K562 (cell line): Measurements from ENCODE around the gene GRAMD2B. TPM values are rescaled to one million over a fixed set of nuclear protein-coding genes. Genes with fewer than 3 reads are reported as not detected.

Experiments used
- ARID1B ChIP-seq: fragments of 450-650 bp; IDR thresholded peaks from 2 replicates; pipeline ENCODE4 v1.6.1; 2016; ENCODE audit warnings: antibody characterized with exemption, mild to moderate bottlenecking, inconsistent platforms
- C11orf30 ChIP-seq: fragments of 450-650 bp; IDR thresholded peaks from 2 replicates; pipeline ENCODE4 v1.6.1; 2016; ENCODE audit warnings: low read depth, mild to moderate bottlenecking
- CBFA2T3 ChIP-seq: fragments of 450-650 bp; IDR thresholded peaks from 2 replicates; pipeline ENCODE4 v1.6.1; 2017
- CREB3 ChIP-seq: fragments of 450-650 bp; conservative IDR thresholded peaks from 2 replicates; pipeline ENCODE4 v1.6.1; 2016; ENCODE audit warnings: missing genetic modification characterization, low read depth, mild to moderate bottlenecking, missing compliant biosample characterization, moderate library complexity
- HDAC1 ChIP-seq, 2 experiments: fragments of 450-650 bp; IDR thresholded peaks; 2 replicates each; pipeline ENCODE4 v1.6.1; 2016 to 2017; ENCODE audit warnings: inconsistent platforms in 1 of 2, mild to moderate bottlenecking in 1 of 2, moderate library complexity in 1 of 2
- KLF16 ChIP-seq: IDR thresholded peaks from 2 replicates; pipeline ENCODE4 v1.6.1; 2016; ENCODE audit warnings: antibody characterized with exemption
- PKNOX1 ChIP-seq: fragments of 450-650 bp; IDR thresholded peaks from 2 replicates; pipeline ENCODE4 v1.6.1; 2016
- RBM34 ChIP-seq: fragments of 200-400 bp; formaldehyde crosslinking; IDR thresholded peaks from 2 replicates; pipeline ENCODE4 v1.6.1; 2018; ENCODE audit warnings: low read length, borderline replicate concordance; ENCODE audit not compliant: insufficient read depth
- SIX5 ChIP-seq, 2 experiments: IDR thresholded peaks; 2 replicates each; pipeline ENCODE4 v1.6.1; 2011; ENCODE audit warnings: low read length in 2 of 2, borderline replicate concordance in 1 of 2, low read depth in 1 of 2, mild to moderate bottlenecking in 1 of 2, moderate library complexity in 1 of 2; ENCODE audit not compliant: insufficient read depth in 1 of 2
- TCF7 ChIP-seq: sonication (generic); IDR thresholded peaks from 2 replicates; pipeline ENCODE4 v1.6.1; 2016; ENCODE audit warnings: antibody characterized with exemption, borderline replicate concordance
- TRIM28 ChIP-seq: fragments of 450-650 bp; IDR thresholded peaks from 2 replicates; pipeline ENCODE4 v1.6.1; 2017
- ZMIZ1 ChIP-seq, 2 experiments: fragments of 150-350 bp in 1 of 2; IDR thresholded peaks; 2 replicates each; pipeline ENCODE4 v1.6.1; 2012 to 2016; ENCODE audit warnings: low read depth in 2 of 2, low read length in 2 of 2, mild to moderate bottlenecking in 1 of 2, moderate library complexity in 1 of 2
- ZNF143 ChIP-seq: sonication (generic); formaldehyde crosslinking; IDR thresholded peaks from 2 replicates; pipeline ENCODE4 v1.9.0; 2022; ENCODE audit warnings: mild to moderate bottlenecking, missing genetic modification reagents
- ZNF316 ChIP-seq: fragments of 450-650 bp; IDR thresholded peaks from 2 replicates; pipeline ENCODE4 v1.6.1; 2016
- ZNF384 ChIP-seq: IDR thresholded peaks from 2 replicates; pipeline ENCODE4 v1.6.1; 2012; ENCODE audit warnings: low read depth, low read length, improper control_type of control experiment
- ZNF408 ChIP-seq: fragments of 250-450 bp; sonication (Bioruptor Pico); IDR thresholded peaks from 2 replicates; pipeline ENCODE4 v1.4.0; 2020; ENCODE audit warnings: low read depth, mild to moderate bottlenecking, moderate library complexity
- polyA plus RNA-seq, 8 experiments: library from polyadenylated mRNA; depleted of rRNA in 4 of 8; stranded (reverse) in 5 of 8; unstranded in 3 of 8; fragments of >200 nt; fragmentation: Nextera tagmentation in 2 of 8; fragmentation: Illumina TruSeq in 1 of 8; extraction: Ambion mirVana in 2 of 8; extraction: Trizol in 1 of 8; gene quantifications; 2 replicates each; pipeline versions ENCODE4 v1.2.1 to v1.2.3, GENCODE V29; 2011 to 2014; ENCODE audit warnings: inconsistent platforms in 1 of 8, missing spikeins in 1 of 8
- total RNA-seq, 7 experiments: library from RNA; depleted of rRNA in 6 of 7; stranded (reverse); fragments of >200 nt in 6 of 7; fragmentation: Illumina TruSeq in 2 of 7; extraction: Trizol in 2 of 7; gene quantifications; 2 replicates each; pipeline versions ENCODE4 v1.2.1 to v1.2.3, GENCODE V29; 2011 to 2021; ENCODE audit warnings: low replicate concordance in 1 of 7

GRAMD2B gene
- total and polyA plus RNA-seq, 9 of the 15 experiments (the other 6 are each of a cell fraction or from before 2014, with no cell fraction given), result 0.32 to 4.2 (median 1.4) TPM

GRCh38 chr5:126450346-126450745 lies 27.1 kb downstream of the GRAMD2B start (continued):
- TF ChIP-seq CREB3 (tag) (no peak), ZNF408 (no peak), SIX5 (IDR thresholded peaks at IDR 0.05; ENCODE audit: borderline replicate concordance in 1 of 2, insufficient read depth in 1 of 2, low read depth in 1 of 2, low read length in 2 of 2) (no peak), C11orf30 (peak; percentile 35; the same call in 1 of the 2 replicates), ZNF384 (peak; percentile 78), ARID1B (no peak), CBFA2T3 (peak; percentile 42; the same call in 1 of the 2 replicates), ZMIZ1 (IDR thresholded peaks at IDR 0.05; ENCODE audit: low read depth in 2 of 2, low read length in 2 of 2) (no peak), TRIM28 (no peak), ZNF143 (CRISPR knock-in tag) (no peak), ZNF316 (peak; percentile 54), KLF16 (no peak), TCF7 (no peak), PKNOX1 (peak; percentile 15; the same call in 1 of the 2 replicates), HDAC1 (IDR thresholded peaks at IDR 0.05) (no peak), RBM34 (no peak)
